NCI-H1417 treated with DMSO at 0.1 percent for 48 hours (cell line): Measurements from ENCODE around the gene ABCB10.

ENCODE experiments used
- DNase-seq: peaks from one replicate; lab custom pipeline; 2025; lab: John Stamatoyannopoulos, UW

The ABCB10 gene

DNA sequence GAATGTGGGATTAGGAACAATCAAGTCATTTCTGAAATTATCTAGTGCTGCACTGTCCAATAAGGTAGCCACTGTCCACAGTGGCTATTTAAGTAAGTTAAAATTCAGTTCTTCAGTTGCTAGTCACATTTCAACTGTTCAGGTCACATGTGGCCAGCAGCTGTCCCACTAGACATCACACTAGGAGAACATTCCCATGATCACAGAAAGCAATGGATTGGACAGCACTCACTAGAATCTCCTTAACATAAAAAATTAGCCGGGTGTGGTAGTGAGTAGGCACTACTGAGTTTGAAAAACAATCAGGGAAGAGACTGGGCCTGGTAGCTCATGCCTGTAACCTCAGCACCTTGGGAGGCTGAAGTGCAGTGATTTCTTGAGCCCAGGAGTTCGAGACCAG is 84.0 kb downstream of the ABCB10 start:
- DNase-seq = no peak

DNA sequence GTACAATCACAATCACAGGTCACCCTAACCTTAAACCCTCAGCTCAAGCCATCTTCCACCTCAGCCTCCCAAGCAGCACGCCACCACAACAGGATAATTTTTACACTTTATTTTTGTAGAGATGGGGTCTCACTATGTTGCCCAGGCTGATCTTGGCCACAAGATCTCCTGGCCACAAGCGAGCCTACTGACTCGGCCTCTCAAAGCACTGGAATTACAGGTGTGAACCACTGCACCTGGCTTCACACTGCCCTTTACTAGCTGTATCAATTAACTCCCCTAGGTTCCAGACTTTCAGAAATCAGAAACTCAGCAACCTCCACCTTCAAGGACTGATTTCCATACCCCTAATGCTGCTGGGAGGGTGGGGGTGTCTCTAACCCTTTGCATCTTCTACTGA is 87.3 kb downstream of the ABCB10 start:
- no peak for DNase-seq

DNA sequence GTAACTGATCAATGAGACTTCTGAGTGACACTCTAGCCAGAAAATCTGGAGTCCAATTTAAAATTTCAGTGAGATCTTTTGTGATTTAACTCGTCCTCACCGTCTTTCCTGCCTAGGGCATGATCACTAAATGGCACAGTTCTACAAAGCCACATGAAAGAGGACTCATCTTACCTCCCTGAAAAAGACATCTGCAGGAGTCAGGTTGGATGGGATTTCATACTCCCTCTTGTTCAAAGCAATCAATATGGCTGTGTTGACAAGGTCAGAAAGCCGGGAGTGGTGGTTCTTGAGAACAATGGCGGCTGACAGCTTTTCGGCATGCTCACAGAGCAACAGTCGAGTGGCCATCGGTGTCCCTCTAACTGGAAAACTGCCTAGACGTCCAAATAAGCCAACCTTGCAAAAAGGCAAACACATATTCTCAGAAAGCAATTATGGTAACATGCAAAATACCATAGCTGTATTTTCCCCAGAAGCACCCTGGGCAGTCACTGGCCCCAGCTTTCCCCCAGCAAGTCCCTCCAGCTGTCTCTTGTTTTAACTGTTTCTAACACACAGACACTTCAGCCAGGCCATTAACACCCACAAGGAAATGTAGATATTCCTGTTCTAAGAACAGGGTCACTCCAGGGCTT is 88.0 kb downstream of the ABCB10 start:
- no peak for DNase-seq

DNA sequence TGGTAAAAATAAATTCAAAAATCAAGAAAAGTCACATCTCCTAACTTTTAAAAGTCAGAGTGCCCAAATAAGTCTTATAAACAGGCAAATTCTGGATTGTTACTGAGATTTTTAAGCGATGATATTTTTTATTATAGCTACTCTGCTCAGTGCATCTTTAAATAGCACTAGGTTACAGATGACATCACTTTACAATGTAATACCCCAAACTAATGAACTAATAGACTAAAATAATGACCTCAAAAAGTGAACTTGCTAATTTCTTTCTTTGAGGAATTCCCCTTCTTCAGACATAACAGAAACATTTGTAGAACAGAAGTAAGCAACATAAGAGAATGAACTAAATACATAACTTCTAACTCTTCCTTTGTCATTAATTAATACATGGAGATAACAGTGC is 91.6 kb downstream of the ABCB10 start:
- DNase-seq = no peak
